ENCODE results near the gene SLC25A25. TPM values are rescaled to one million over a fixed set of nuclear protein-coding genes. Genes with fewer than 3 reads are reported as not detected.

Gene SLC25A25
- total and polyA plus RNA-seq, 10 of the 15 experiments (the other 5 are each of a cell fraction or from before 2014, with no cell fraction given) = 0.04 to 17.1 (median 12.4) TPM; not detected in 1

DNA sequence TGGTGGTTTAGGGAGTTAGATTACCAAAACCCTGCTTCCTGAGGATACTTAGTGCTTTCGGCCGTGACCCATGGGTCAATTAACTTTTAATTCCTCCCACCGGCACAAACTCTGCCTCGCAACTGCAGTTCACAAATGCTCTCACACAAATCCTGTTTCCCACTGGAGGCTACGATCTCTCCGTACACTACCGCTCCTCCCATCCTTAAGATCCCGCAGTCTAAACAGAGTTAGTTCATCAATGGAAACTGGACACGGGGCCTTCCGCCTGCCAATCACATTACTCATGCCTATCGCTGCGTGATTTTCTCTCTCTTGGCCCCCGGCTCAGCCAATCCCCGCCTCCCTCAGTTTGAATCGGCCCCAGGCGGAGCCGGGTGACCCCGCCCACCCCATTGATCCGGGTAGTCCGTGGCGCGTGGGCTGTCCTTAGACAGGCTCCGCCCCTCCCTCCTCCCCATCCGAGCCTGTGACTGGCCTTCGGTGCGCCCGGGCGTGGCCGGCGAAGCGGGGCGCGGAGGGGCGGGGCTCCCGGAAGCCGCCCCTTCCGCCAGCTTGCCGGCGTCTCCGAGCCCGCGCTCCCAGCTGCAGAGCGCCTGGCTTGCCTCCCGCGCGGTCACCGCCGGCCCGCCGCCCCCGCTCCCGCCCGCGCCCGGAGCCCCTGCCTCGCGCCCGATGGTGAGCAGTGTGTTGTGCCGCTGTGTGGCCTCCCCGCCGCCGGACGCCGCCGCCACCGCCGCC lies at the start of gene SLC25A25 (continued):
- TF ChIP-seq SRF (IDR thresholded peaks at IDR 0.05; ENCODE audit: low read depth in 2 of 2, low read length in 2 of 2) (no peak), E2F4 (IDR thresholded peaks at IDR 0.05; ENCODE audit: low read depth, low read length) (peak; percentile 69), FOXM1 (IDR thresholded peaks at IDR 0.05; ENCODE audit: low read depth, low read length) (no peak), ZBTB4 (CRISPR knock-in tag; IDR thresholded peaks at IDR 0.05) (no peak), SPI1 (IDR thresholded peaks at IDR 0.05; ENCODE audit: borderline replicate concordance, insufficient read depth, low read depth, low read length) (no peak), MAX (IDR thresholded peaks at IDR 0.05; ENCODE audit: low read depth, low read length) (0 out of 2 replicates have a peak, but pooled peaks have one; percentile 12), ZBTB40 (IDR thresholded peaks at IDR 0.05; ENCODE audit: borderline replicate concordance) (no peak), PML (IDR thresholded peaks at IDR 0.05; ENCODE audit: low read length) (no peak), CREM (IDR thresholded peaks at IDR 0.05; ENCODE audit: low read depth) (no peak; the same call in 1 of the 2 replicates), CEBPB (IDR thresholded peaks at IDR 0.05; ENCODE audit: borderline replicate concordance in 1 of 2, low read depth in 2 of 2, low read length in 2 of 2) (no peak), SKIL (IDR thresholded peaks at IDR 0.05; ENCODE audit: low read depth, poor library complexity, severe bottlenecking) (no peak)

Measured in GM12878 (cell line).